WTC11 (cell line): ENCODE results near the gene LGR6. TPM values are rescaled to one million over a fixed set of nuclear protein-coding genes. Genes with fewer than 3 reads are reported as not detected.

Experiments
- ATAC-seq: fragments of 200-7000 bp; cut with Tn5 transposase; 2 replicates; pipeline ENCODE4 v1.10.0; 2021; ENCODE audit warnings: mild to moderate bottlenecking, moderate library complexity
- CTCF ChIA-PET: fragments of 300-600 bp; sonication (Branson Sonifier 250); formaldehyde crosslinking; loops from one replicate; lab custom pipeline; 2021; ENCODE audit warnings: antibody characterized with exemption; lab: Charles Lee
- POLR2A ChIA-PET: fragments of 350-600 bp; sonication (Branson Sonifier 250); formaldehyde crosslinking; loops from one replicate; lab custom pipeline; 2021; ENCODE audit warnings: antibody characterized with exemption; lab: Charles Lee
- DNase-seq: peaks from one replicate; pipeline ENCODE4 v3.0.0; 2021; ENCODE audit warnings: low spot score
- H3K27ac Mint-ChIP-seq: 2 replicates; pipeline ENCODE4 v1.8.0; 2021; ENCODE audit warnings: mixed read lengths
- H3K27me3 Mint-ChIP-seq: 2 replicates; pipeline ENCODE4 v1.8.0; 2021; ENCODE audit warnings: low read depth, mild to moderate bottlenecking, moderate library complexity, mixed read lengths
- H3K36me3 Mint-ChIP-seq: 2 replicates; pipeline ENCODE4 v1.8.0; 2021; ENCODE audit warnings: mixed read lengths
- H3K4me1 Mint-ChIP-seq: 2 replicates; pipeline ENCODE4 v1.8.0; 2022; ENCODE audit warnings: mixed read lengths
- H3K4me3 Mint-ChIP-seq: 2 replicates; pipeline ENCODE4 v1.8.0; 2021; ENCODE audit warnings: mild to moderate bottlenecking, moderate library complexity, mixed read lengths
- H3K9me3 Mint-ChIP-seq: 2 replicates; pipeline ENCODE4 v1.8.0; 2021; ENCODE audit warnings: mixed read lengths
- ELF4 ChIP-seq: sonication (generic); formaldehyde crosslinking; IDR thresholded peaks from 2 replicates; pipeline ENCODE4 v1.8.1; 2022; ENCODE audit warnings: low read depth, mild to moderate bottlenecking, moderate library complexity, missing genetic modification reagents
- GRHL2 ChIP-seq: fragments of 250-450 bp; sonication (Bioruptor Pico); IDR thresholded peaks from 2 replicates; pipeline ENCODE4 v1.8.0; 2022; ENCODE audit warnings: mild to moderate bottlenecking, moderate library complexity; ENCODE audit not compliant: insufficient replicate concordance, severe bottlenecking
- HMGA2 ChIP-seq: fragments of 250-450 bp; sonication (Bioruptor Pico); IDR thresholded peaks from 2 replicates; pipeline ENCODE4 v1.4.0; 2021; ENCODE audit warnings: mild to moderate bottlenecking, moderate library complexity
- IRF2 ChIP-seq: sonication (generic); formaldehyde crosslinking; IDR thresholded peaks from 2 replicates; pipeline ENCODE4 v1.8.0; 2022; ENCODE audit warnings: low read depth, missing genetic modification reagents, borderline replicate concordance
- MXD4 ChIP-seq: fragments of 250-450 bp; sonication (Bioruptor Pico); IDR thresholded peaks from 2 replicates; pipeline ENCODE4 v1.8.0; 2021; ENCODE audit warnings: mild to moderate bottlenecking, moderate library complexity, borderline replicate concordance
- MYBL2 ChIP-seq: sonication (generic); formaldehyde crosslinking; IDR thresholded peaks from 2 replicates; pipeline ENCODE4 v1.8.1; 2023; ENCODE audit warnings: mild to moderate bottlenecking, moderate library complexity, missing genetic modification reagents
- NR2C2 ChIP-seq: sonication (generic); formaldehyde crosslinking; IDR thresholded peaks from 2 replicates; pipeline ENCODE4 v1.8.0; 2022; ENCODE audit warnings: mild to moderate bottlenecking, missing genetic modification reagents
- SMAD4 ChIP-seq: sonication (generic); formaldehyde crosslinking; IDR thresholded peaks from 2 replicates; pipeline ENCODE4 v1.8.0; 2022; ENCODE audit warnings: mild to moderate bottlenecking, missing genetic modification reagents
- SP1 ChIP-seq: sonication (generic); formaldehyde crosslinking; conservative IDR thresholded peaks from 2 replicates; pipeline ENCODE4 v1.8.1; 2022; ENCODE audit warnings: missing genetic modification reagents
- ZBTB21 ChIP-seq: sonication (generic); formaldehyde crosslinking; IDR thresholded peaks from 2 replicates; pipeline ENCODE4 v1.8.1; 2023; ENCODE audit warnings: mild to moderate bottlenecking, missing genetic modification reagents, borderline replicate concordance
- total RNA-seq: library from RNA; stranded (reverse); gene quantifications from 3 replicates; pipeline ENCODE4 v1.2.3, GENCODE V29; 2021
- TF ChIP-seq, protein P1 (sequence below): sonication (generic); formaldehyde crosslinking; IDR thresholded peaks from 2 replicates; pipeline ENCODE4 v1.8.1; 2023; ENCODE audit warnings: mild to moderate bottlenecking, missing genetic modification reagents, borderline replicate concordance
- TF ChIP-seq, protein P2 (sequence below): sonication (generic); formaldehyde crosslinking; IDR thresholded peaks from 2 replicates; pipeline ENCODE4 v1.8.1; 2022; ENCODE audit warnings: mild to moderate bottlenecking, missing genetic modification reagents, moderate library complexity, borderline replicate concordance
- TF ChIP-seq, protein P3 (sequence below): sonication (generic); formaldehyde crosslinking; IDR thresholded peaks from 2 replicates; pipeline ENCODE4 v1.8.1; 2022; ENCODE audit warnings: missing genetic modification reagents, borderline replicate concordance
- TF ChIP-seq, protein P4 (sequence below): sonication (generic); formaldehyde crosslinking; IDR thresholded peaks from 2 replicates; pipeline ENCODE4 v1.8.0; 2022; ENCODE audit warnings: mild to moderate bottlenecking, missing genetic modification reagents
- TF ChIP-seq, protein P5 (sequence below): sonication (generic); formaldehyde crosslinking; IDR thresholded peaks from 2 replicates; pipeline ENCODE4 v1.8.1; 2022; ENCODE audit warnings: mild to moderate bottlenecking, moderate library complexity, missing genetic modification reagents
- TF ChIP-seq, protein P6 (sequence below): fragments of 250-450 bp; sonication (Bioruptor Pico); IDR thresholded peaks from 2 replicates; pipeline ENCODE4 v1.9.0; 2021; ENCODE audit warnings: mild to moderate bottlenecking
- TF ChIP-seq, protein P7 (sequence below): sonication (generic); formaldehyde crosslinking; IDR thresholded peaks from 2 replicates; pipeline ENCODE4 v1.8.0; 2023; ENCODE audit warnings: missing genetic modification reagents
- TF ChIP-seq, protein P8 (sequence below): sonication (generic); formaldehyde crosslinking; IDR thresholded peaks from 2 replicates; pipeline ENCODE4 v1.8.1; 2023; ENCODE audit warnings: mild to moderate bottlenecking, missing genetic modification reagents

The LGR6 gene
- total RNA-seq, 1 experiment from 2014 or later: 1.1 TPM

DNA sequence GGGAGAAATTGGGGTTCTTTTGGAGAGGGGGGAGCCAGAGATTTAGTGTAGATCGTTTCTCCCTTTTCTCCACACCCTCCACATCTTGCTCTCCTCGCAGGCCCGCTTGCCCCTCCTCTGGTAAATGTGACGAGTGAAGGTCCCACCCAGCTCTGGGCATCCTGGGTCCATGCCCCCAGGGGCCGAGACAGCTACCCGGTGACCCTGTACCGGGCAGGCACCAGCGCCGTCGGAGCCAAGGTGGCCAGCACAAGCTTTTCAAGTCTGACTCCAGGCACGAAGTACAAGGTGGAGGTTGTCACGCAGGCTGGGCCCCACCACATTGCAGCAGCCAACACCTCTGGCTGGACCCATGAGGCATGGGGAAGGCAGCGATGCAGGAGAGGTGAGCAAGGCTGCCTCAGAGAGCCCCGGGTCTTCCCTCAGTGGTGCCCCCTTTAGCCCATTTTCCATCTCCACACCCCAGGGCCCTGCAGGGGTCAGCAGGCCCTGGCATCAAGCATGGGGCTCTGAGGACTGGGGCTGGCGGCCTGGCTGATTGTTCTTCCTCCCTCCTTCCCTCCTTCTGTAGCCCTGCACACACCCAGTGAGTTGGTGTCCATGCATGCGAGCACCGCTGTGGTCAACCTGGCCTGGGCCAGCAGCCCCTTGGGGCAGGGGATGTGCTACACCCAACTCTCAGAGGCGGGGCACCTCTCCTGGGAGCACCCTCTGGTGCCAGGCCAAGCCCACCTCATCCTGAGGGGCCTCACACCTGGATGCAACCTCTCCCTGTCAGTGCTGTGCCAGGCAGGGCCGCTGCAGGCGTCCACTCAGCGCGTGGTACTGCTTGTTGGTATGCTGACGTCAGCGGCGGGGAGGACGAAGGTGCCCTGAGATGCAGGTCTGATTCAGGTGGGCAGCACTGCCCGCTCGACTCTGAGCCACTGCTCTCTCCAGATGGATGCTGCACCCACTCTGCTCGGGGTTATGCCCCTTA lies 16.4 kb upstream of the LGR6 start (continued):
- no peak for TF ChIP-seq IRF2

DNA sequence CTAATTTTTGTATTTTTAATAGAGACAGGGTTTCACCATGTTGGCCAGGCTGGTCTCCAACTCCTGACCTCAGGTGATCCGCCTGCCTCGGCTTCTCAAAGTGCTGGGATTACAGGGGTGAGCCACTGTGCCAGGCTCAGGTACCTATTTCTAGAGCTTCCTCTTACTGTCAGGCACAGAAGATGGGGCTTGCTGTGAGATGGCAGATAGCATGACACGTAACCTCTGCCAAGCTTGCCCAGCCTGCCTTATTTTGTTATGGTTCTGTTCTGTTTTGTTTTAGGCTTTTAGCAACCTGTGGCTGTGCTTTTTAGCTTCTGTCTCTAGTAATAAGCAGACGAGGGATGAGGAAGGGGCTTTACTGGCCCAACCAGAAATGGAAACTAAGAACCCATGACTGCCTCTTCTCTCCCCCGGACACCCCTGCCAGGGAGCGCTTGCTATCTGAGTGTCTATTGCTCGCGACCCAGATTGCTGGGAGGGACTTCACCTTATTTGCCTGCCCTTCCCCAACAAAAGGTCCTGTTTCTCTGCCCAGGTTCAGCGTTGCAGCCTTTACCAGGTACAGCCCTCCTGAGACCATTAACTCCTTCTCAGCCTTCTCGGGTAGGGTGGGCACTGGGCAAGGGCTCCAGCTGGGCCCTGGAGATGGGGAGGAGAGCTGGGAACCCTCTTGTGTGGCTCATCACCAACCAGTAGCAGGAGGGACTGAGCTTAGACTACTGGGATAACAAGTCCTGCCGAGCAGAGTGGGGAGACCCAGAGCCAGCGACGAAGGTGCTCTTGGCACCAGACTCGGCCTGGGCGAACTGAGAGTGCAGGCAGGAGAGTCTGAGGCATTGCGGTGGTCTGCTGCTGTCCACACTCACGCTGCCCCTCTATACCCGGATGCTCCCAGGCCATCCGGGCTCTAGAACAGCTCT lies 13.5 kb upstream of the LGR6 start:
- H3K36me3 Mint-ChIP-seq: no peaks in the 10 kb centered on the region
- POLR2A ChIA-PET: interaction anchor here (0.6 kb wide), 1 partner anchor 375 kb away, joined by 3 read pairs; no protein-coding TSS in a partner anchor
- peaks cover 12% of the 10 kb centered on the region for H3K4me1 Mint-ChIP-seq
- H3K9me3 Mint-ChIP-seq: no peaks in the 10 kb centered on the region
- DNase-seq: no peak
- no peak overlapping the region for H3K4me3 Mint-ChIP-seq
- peaks cover 4% of the 10 kb centered on the region; the same call in 1 of the 2 replicates for H3K27me3 Mint-ChIP-seq
- no peak overlapping the region for H3K27ac Mint-ChIP-seq
- CTCF ChIA-PET: interaction anchor here (0.6 to 2.2 kb wide), 6 partner anchors 8 to 480 kb away, joined by 3 to 12 read pairs (median 4); partner anchors contain the start of genes GPR37L1 and LGR6
- ATAC-seq: no peak
- TF ChIP-seq MYBL2 (CRISPR knock-in tag) (no peak), SP1 (CRISPR knock-in tag) (no peak), SMAD4 (no peak), GRHL2 (CRISPR knock-in tag) (no peak), NR2C2 (CRISPR knock-in tag) (no peak), ZBTB21 (CRISPR knock-in tag) (no peak), ELF4 (CRISPR knock-in tag) (no peak), MXD4 (CRISPR knock-in tag) (no peak), HMGA2 (CRISPR knock-in tag) (no peak)
- TF ChIP-seq, protein P1, sequence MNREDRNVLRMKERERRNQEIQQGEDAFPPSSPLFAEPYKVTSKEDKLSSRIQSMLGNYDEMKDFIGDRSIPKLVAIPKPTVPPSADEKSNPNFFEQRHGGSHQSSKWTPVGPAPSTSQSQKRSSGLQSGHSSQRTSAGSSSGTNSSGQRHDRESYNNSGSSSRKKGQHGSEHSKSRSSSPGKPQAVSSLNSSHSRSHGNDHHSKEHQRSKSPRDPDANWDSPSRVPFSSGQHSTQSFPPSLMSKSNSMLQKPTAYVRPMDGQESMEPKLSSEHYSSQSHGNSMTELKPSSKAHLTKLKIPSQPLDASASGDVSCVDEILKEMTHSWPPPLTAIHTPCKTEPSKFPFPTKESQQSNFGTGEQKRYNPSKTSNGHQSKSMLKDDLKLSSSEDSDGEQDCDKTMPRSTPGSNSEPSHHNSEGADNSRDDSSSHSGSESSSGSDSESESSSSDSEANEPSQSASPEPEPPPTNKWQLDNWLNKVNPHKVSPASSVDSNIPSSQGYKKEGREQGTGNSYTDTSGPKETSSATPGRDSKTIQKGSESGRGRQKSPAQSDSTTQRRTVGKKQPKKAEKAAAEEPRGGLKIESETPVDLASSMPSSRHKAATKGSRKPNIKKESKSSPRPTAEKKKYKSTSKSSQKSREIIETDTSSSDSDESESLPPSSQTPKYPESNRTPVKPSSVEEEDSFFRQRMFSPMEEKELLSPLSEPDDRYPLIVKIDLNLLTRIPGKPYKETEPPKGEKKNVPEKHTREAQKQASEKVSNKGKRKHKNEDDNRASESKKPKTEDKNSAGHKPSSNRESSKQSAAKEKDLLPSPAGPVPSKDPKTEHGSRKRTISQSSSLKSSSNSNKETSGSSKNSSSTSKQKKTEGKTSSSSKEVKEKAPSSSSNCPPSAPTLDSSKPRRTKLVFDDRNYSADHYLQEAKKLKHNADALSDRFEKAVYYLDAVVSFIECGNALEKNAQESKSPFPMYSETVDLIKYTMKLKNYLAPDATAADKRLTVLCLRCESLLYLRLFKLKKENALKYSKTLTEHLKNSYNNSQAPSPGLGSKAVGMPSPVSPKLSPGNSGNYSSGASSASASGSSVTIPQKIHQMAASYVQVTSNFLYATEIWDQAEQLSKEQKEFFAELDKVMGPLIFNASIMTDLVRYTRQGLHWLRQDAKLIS (CRISPR knock-in tag): no peak
- TF ChIP-seq, protein P2, sequence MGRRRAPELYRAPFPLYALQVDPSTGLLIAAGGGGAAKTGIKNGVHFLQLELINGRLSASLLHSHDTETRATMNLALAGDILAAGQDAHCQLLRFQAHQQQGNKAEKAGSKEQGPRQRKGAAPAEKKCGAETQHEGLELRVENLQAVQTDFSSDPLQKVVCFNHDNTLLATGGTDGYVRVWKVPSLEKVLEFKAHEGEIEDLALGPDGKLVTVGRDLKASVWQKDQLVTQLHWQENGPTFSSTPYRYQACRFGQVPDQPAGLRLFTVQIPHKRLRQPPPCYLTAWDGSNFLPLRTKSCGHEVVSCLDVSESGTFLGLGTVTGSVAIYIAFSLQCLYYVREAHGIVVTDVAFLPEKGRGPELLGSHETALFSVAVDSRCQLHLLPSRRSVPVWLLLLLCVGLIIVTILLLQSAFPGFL: no peak
- TF ChIP-seq, protein P3, sequence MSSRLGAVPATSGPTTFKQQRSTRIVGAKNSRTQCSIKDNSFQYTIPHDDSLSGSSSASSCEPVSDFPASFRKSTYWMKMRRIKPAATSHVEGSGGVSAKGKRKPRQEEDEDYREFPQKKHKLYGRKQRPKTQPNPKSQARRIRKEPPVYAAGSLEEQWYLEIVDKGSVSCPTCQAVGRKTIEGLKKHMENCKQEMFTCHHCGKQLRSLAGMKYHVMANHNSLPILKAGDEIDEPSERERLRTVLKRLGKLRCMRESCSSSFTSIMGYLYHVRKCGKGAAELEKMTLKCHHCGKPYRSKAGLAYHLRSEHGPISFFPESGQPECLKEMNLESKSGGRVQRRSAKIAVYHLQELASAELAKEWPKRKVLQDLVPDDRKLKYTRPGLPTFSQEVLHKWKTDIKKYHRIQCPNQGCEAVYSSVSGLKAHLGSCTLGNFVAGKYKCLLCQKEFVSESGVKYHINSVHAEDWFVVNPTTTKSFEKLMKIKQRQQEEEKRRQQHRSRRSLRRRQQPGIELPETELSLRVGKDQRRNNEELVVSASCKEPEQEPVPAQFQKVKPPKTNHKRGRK (CRISPR knock-in tag): no peak
- TF ChIP-seq, protein P4, sequence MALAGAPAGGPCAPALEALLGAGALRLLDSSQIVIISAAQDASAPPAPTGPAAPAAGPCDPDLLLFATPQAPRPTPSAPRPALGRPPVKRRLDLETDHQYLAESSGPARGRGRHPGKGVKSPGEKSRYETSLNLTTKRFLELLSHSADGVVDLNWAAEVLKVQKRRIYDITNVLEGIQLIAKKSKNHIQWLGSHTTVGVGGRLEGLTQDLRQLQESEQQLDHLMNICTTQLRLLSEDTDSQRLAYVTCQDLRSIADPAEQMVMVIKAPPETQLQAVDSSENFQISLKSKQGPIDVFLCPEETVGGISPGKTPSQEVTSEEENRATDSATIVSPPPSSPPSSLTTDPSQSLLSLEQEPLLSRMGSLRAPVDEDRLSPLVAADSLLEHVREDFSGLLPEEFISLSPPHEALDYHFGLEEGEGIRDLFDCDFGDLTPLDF: no peak
- TF ChIP-seq, protein P5, sequence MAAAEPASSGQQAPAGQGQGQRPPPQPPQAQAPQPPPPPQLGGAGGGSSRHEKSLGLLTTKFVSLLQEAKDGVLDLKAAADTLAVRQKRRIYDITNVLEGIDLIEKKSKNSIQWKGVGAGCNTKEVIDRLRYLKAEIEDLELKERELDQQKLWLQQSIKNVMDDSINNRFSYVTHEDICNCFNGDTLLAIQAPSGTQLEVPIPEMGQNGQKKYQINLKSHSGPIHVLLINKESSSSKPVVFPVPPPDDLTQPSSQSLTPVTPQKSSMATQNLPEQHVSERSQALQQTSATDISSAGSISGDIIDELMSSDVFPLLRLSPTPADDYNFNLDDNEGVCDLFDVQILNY (CRISPR knock-in tag): no peak
- TF ChIP-seq, protein P6, sequence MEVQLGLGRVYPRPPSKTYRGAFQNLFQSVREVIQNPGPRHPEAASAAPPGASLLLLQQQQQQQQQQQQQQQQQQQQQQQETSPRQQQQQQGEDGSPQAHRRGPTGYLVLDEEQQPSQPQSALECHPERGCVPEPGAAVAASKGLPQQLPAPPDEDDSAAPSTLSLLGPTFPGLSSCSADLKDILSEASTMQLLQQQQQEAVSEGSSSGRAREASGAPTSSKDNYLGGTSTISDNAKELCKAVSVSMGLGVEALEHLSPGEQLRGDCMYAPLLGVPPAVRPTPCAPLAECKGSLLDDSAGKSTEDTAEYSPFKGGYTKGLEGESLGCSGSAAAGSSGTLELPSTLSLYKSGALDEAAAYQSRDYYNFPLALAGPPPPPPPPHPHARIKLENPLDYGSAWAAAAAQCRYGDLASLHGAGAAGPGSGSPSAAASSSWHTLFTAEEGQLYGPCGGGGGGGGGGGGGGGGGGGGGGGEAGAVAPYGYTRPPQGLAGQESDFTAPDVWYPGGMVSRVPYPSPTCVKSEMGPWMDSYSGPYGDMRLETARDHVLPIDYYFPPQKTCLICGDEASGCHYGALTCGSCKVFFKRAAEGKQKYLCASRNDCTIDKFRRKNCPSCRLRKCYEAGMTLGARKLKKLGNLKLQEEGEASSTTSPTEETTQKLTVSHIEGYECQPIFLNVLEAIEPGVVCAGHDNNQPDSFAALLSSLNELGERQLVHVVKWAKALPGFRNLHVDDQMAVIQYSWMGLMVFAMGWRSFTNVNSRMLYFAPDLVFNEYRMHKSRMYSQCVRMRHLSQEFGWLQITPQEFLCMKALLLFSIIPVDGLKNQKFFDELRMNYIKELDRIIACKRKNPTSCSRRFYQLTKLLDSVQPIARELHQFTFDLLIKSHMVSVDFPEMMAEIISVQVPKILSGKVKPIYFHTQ (CRISPR knock-in tag): no peak
- TF ChIP-seq, protein P7, sequence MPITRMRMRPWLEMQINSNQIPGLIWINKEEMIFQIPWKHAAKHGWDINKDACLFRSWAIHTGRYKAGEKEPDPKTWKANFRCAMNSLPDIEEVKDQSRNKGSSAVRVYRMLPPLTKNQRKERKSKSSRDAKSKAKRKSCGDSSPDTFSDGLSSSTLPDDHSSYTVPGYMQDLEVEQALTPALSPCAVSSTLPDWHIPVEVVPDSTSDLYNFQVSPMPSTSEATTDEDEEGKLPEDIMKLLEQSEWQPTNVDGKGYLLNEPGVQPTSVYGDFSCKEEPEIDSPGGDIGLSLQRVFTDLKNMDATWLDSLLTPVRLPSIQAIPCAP (CRISPR knock-in tag): no peak
- TF ChIP-seq, protein P8, sequence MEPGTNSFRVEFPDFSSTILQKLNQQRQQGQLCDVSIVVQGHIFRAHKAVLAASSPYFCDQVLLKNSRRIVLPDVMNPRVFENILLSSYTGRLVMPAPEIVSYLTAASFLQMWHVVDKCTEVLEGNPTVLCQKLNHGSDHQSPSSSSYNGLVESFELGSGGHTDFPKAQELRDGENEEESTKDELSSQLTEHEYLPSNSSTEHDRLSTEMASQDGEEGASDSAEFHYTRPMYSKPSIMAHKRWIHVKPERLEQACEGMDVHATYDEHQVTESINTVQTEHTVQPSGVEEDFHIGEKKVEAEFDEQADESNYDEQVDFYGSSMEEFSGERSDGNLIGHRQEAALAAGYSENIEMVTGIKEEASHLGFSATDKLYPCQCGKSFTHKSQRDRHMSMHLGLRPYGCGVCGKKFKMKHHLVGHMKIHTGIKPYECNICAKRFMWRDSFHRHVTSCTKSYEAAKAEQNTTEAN (CRISPR knock-in tag): no peak
